Measurements from ENCODE around the gene LYZL2. TPM values are rescaled to one million over a fixed set of nuclear protein-coding genes. Genes with fewer than 3 reads are reported as not detected.
"Not testable (repeated sequence)": the region's sequence is repeated elsewhere in the genome, so short reads cannot be mapped to it uniquely, and the experiment has no call there.

LYZL2 gene
- total RNA-seq, 2 donors from 2014 or later, result 3.3 TPM; not detected in 1

- no peaks in the 10 kb centered on the region for H3K9me3 ChIP-seq
- intact Hi-C loops (cut with DNase I), result no loop called here
- TF ChIP-seq CTCF (IDR thresholded peaks at IDR 0.05) (no peak), POLR2AphosphoS5 (IDR thresholded peaks at IDR 0.05) (no peak), POLR2A (IDR thresholded peaks at IDR 0.05) (no peak)
- H3K27ac ChIP-seq, result no peak overlapping the region
- WGBS, result 96% methylated on average over 8 of the region's 8 CpGs
- H3K27me3 ChIP-seq (replicated peaks; ENCODE audit: insufficient read depth), result no peaks in the 10 kb centered on the region
- no peaks in the 10 kb centered on the region for H3K36me3 ChIP-seq
- no peaks in the 10 kb centered on the region for H3K4me1 ChIP-seq (replicated peaks)
- H3K4me3 ChIP-seq, result no peak overlapping the region
- no peak for DNase-seq (ENCODE audit: low spot score)
Measured at GRCh38 chr10:30598105-30598776, 31.3 kb downstream of the LYZL2 start.

GRCh38 chr10:30597433-30597824 lies 32.1 kb downstream of the LYZL2 start:
- H3K36me3 ChIP-seq; H3K27me3 ChIP-seq (replicated peaks; ENCODE audit: insufficient read depth); H3K4me3 ChIP-seq; H3K27ac ChIP-seq; H3K9me3 ChIP-seq; DNase-seq (ENCODE audit: low spot score); H3K4me1 ChIP-seq (replicated peaks); intact Hi-C loops (cut with DNase I): not testable (repeated sequence)
- WGBS, result 73% methylated on average over 7 of the region's 7 CpGs

- H3K27ac ChIP-seq; H3K27me3 ChIP-seq (replicated peaks; ENCODE audit: insufficient read depth); DNase-seq (ENCODE audit: low spot score); H3K4me1 ChIP-seq (replicated peaks); H3K36me3 ChIP-seq; H3K9me3 ChIP-seq; intact Hi-C loops (cut with DNase I); H3K4me3 ChIP-seq: not testable (repeated sequence)
- WGBS, result 56% methylated on average over 12 of the region's 12 CpGs
Measured at GRCh38 chr10:30596493-30597432, 32.8 kb downstream of the LYZL2 start.

GRCh38 chr10:30596013-30596412 lies 33.5 kb downstream of the LYZL2 start:
- no peak overlapping the region for H3K4me3 ChIP-seq
- intact Hi-C loops (cut with DNase I), result no loop called here
- no peaks in the 10 kb centered on the region for H3K9me3 ChIP-seq
- H3K27ac ChIP-seq, result no peak overlapping the region
- no peak for DNase-seq (ENCODE audit: low spot score)
- TF ChIP-seq POLR2A (IDR thresholded peaks at IDR 0.05) (no peak), CTCF (IDR thresholded peaks at IDR 0.05) (no peak), POLR2AphosphoS5 (IDR thresholded peaks at IDR 0.05) (no peak)
- WGBS, result 85% methylated on average over 6 of the region's 6 CpGs
- no peaks in the 10 kb centered on the region for H3K4me1 ChIP-seq (replicated peaks)
- H3K36me3 ChIP-seq, result no peaks in the 10 kb centered on the region
- H3K27me3 ChIP-seq (replicated peaks; ENCODE audit: insufficient read depth), result no peaks in the 10 kb centered on the region

GRCh38 chr10:30594077-30594476 lies 35.5 kb downstream of the LYZL2 start:
- H3K4me1 ChIP-seq (replicated peaks), result no peaks in the 10 kb centered on the region

GRCh38 chr10:30592770-30593169 lies 36.8 kb downstream of the LYZL2 start:
- intact Hi-C loops (cut with DNase I), result loop anchor here (5.0 kb wide), 1 partner anchor 180 kb away; no protein-coding TSS in a partner anchor
- H3K27ac ChIP-seq; H3K36me3 ChIP-seq; H3K4me3 ChIP-seq; H3K9me3 ChIP-seq; H3K27me3 ChIP-seq (replicated peaks; ENCODE audit: insufficient read depth); H3K4me1 ChIP-seq (replicated peaks); DNase-seq (ENCODE audit: low spot score): not testable (repeated sequence)
- 57% methylated on average over 3 of the region's 3 CpGs for WGBS

More at GRCh38 chr10:30594077-30594476, 35.5 kb downstream of the LYZL2 start:
- TF ChIP-seq POLR2A (IDR thresholded peaks at IDR 0.05) (no peak), POLR2AphosphoS5 (IDR thresholded peaks at IDR 0.05) (no peak), CTCF (IDR thresholded peaks at IDR 0.05) (no peak)
- Histone ChIP-seq H3K27me3 (replicated peaks; ENCODE audit: insufficient read depth) (no peaks in the 10 kb centered on the region), H3K27ac (no peak overlapping the region), H3K36me3 (no peaks in the 10 kb centered on the region), H3K4me3 (no peak overlapping the region), H3K9me3 (no peaks in the 10 kb centered on the region)
- WGBS, result 78% methylated on average over 4 of the region's 4 CpGs
- intact Hi-C loops (cut with DNase I), result loop anchor here (5.0 kb wide), 1 partner anchor 182 kb away; no protein-coding TSS in a partner anchor
- DNase-seq (ENCODE audit: low spot score), result no peak

Data from prostate gland (tissue), 2 donors.